HEK293 (cell line): Measurements from ENCODE around the gene QPCT.

Source experiments
- CTCF ChIA-PET: fragments of 350-600 bp; formaldehyde crosslinking; extraction: SDS; loops from one replicate; lab custom pipeline; 2021; ENCODE audit warnings: antibody characterized with exemption; lab: Yijun Ruan, JAX
- POLR2A ChIA-PET: fragments of 300-600 bp; formaldehyde crosslinking; extraction: SDS; loops from one replicate; lab custom pipeline; 2020; ENCODE audit warnings: antibody characterized with exemption, inconsistent platforms; lab: Yijun Ruan, JAX
- H3K27ac ChIP-seq: fragments of 200-500 bp; sonication (Bioruptor generic); 2 replicates; pipeline ENCODE4 v1.5.1; 2014; ENCODE audit warnings: low read depth, low read length, control low read depth, inconsistent platforms; ENCODE audit errors: extremely low read depth
- H3K36me3 ChIP-seq, 2 experiments: fragments of 200-500 bp in 1 of 2; sonication (Bioruptor generic) in 1 of 2; 1 replicate in 1 of 2; 2 replicates in 1 of 2; pipeline ENCODE4 v1.5.1; 2014 to 2017; ENCODE audit warnings: inconsistent platforms in 2 of 2, low read length in 2 of 2; ENCODE audit not compliant: control insufficient read depth in 2 of 2, insufficient read depth in 1 of 2
- H3K4me1 ChIP-seq: fragments of 200-500 bp; sonication (Bioruptor generic); 2 replicates; pipeline ENCODE4 v1.5.1; 2014; ENCODE audit warnings: mild to moderate bottlenecking, low read length, inconsistent platforms; ENCODE audit not compliant: control insufficient read depth, insufficient read depth
- H3K4me3 ChIP-seq: 2 replicates; pipeline ENCODE4 v1.5.1; 2011; ENCODE audit warnings: low read depth, mild to moderate bottlenecking, control low read depth, low read length, moderate library complexity
- H3K9me3 ChIP-seq: fragments of 200-500 bp; sonication (Bioruptor generic); 2 replicates; pipeline ENCODE4 v1.5.1; 2014; ENCODE audit warnings: low read depth, low read length, inconsistent platforms; ENCODE audit not compliant: control insufficient read depth, insufficient read depth
- INSM2 ChIP-seq: fragments of 450-650 bp; formaldehyde crosslinking; IDR thresholded peaks from 2 replicates; pipeline ENCODE4 v1.5.1; 2016; ENCODE audit warnings: missing biosample characterization, missing genetic modification characterization
- PRDM4 ChIP-seq: fragments of 450-650 bp; formaldehyde crosslinking; IDR thresholded peaks from 2 replicates; pipeline ENCODE4 v1.5.1; 2017; ENCODE audit warnings: missing biosample characterization, missing genetic modification characterization
- ZBTB7A ChIP-seq: fragments of 450-650 bp; formaldehyde crosslinking; IDR thresholded peaks from 2 replicates; pipeline ENCODE4 v1.5.1; 2016; ENCODE audit warnings: low read depth, missing biosample characterization, missing genetic modification characterization
- ZIC2 ChIP-seq: fragments of 450-650 bp; formaldehyde crosslinking; IDR thresholded peaks from 2 replicates; pipeline ENCODE4 v1.5.1; 2016; ENCODE audit warnings: missing biosample characterization, missing genetic modification characterization
- ZNF148 ChIP-seq: fragments of 450-650 bp; formaldehyde crosslinking; IDR thresholded peaks from 2 replicates; pipeline ENCODE4 v1.5.0; 2017; ENCODE audit warnings: missing biosample characterization, missing genetic modification characterization, borderline replicate concordance
- ZNF426 ChIP-seq: fragments of 450-650 bp; formaldehyde crosslinking; IDR thresholded peaks from 2 replicates; pipeline ENCODE4 v1.5.1; 2017; ENCODE audit warnings: missing biosample characterization, missing genetic modification characterization, mild to moderate bottlenecking, inconsistent platforms, moderate library complexity
- ZNF654 ChIP-seq: fragments of 450-650 bp; formaldehyde crosslinking; IDR thresholded peaks from 2 replicates; pipeline ENCODE4 v1.5.1; 2016; ENCODE audit warnings: low read depth, missing biosample characterization, missing genetic modification characterization
- ZNF701 ChIP-seq: fragments of 450-650 bp; formaldehyde crosslinking; IDR thresholded peaks from 2 replicates; pipeline ENCODE4 v1.5.1; 2016; ENCODE audit warnings: missing biosample characterization, missing genetic modification characterization
- TF ChIP-seq, protein P1 (sequence below): fragments of 450-650 bp; formaldehyde crosslinking; conservative IDR thresholded peaks from 2 replicates; pipeline ENCODE4 v1.5.1; 2016; ENCODE audit warnings: low read depth, missing biosample characterization, missing genetic modification characterization
- TF ChIP-seq, protein P2 (sequence below): fragments of 450-650 bp; formaldehyde crosslinking; IDR thresholded peaks from 2 replicates; pipeline ENCODE4 v1.5.1; 2017; ENCODE audit warnings: missing biosample characterization, missing genetic modification characterization

QPCT gene

DNA sequence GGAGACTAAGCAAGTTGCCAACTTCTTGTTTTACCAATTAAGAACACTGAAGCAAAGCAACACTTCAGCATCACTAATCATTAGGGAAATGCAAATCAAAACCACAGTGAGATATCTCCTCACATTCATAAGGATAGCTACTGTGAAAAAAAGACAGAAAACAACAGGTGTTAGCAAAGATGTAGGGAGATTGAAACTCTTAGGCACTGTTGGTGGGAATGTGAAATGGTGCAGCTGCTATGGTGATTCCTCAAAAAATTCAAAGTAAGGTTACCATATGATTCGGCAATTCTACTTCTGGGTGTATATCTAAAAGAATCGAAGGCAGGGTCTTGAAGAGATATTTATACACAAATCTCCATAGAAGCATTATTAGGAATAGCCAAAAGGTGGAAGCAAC, 11.2 kb upstream of the QPCT start:
- peaks cover 7% of the 10 kb centered on the region for H3K4me1 ChIP-seq
- H3K9me3 ChIP-seq: no peaks in the 10 kb centered on the region
- no peaks in the 10 kb centered on the region for H3K36me3 ChIP-seq
- ChIA-PET POLR2A (no interaction called here), CTCF (interaction anchor here (0.6 kb wide), 1 partner anchor 165 kb away, joined by 4 read pairs; no protein-coding TSS in a partner anchor)
- no peak overlapping the region for H3K27ac ChIP-seq
- TF ChIP-seq, protein P1, sequence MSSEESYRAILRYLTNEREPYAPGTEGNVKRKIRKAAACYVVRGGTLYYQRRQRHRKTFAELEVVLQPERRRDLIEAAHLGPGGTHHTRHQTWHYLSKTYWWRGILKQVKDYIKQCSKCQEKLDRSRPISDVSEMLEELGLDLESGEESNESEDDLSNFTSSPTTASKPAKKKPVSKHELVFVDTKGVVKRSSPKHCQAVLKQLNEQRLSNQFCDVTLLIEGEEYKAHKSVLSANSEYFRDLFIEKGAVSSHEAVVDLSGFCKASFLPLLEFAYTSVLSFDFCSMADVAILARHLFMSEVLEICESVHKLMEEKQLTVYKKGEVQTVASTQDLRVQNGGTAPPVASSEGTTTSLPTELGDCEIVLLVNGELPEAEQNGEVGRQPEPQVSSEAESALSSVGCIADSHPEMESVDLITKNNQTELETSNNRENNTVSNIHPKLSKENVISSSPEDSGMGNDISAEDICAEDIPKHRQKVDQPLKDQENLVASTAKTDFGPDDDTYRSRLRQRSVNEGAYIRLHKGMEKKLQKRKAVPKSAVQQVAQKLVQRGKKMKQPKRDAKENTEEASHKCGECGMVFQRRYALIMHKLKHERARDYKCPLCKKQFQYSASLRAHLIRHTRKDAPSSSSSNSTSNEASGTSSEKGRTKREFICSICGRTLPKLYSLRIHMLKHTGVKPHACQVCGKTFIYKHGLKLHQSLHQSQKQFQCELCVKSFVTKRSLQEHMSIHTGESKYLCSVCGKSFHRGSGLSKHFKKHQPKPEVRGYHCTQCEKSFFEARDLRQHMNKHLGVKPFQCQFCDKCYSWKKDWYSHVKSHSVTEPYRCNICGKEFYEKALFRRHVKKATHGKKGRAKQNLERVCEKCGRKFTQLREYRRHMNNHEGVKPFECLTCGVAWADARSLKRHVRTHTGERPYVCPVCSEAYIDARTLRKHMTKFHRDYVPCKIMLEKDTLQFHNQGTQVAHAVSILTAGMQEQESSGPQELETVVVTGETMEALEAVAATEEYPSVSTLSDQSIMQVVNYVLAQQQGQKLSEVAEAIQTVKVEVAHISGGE (tag by site-specific recombination): no peak
- TF ChIP-seq INSM2 (tag by site-specific recombination) (no peak), ZBTB7A (tag by site-specific recombination) (no peak), PRDM4 (tag by site-specific recombination) (no peak), ZNF654 (no peak), ZNF148 (tag by site-specific recombination) (no peak)
- no peak overlapping the region for H3K4me3 ChIP-seq

GRCh38 chr2:37335604-37336003, 8.8 kb upstream of the QPCT start:
- TF ChIP-seq ZBTB7A (tag by site-specific recombination): no peak
- no peak for TF ChIP-seq ZNF426 (tag by site-specific recombination)
- TF ChIP-seq ZIC2 (tag by site-specific recombination): no peak
- TF ChIP-seq ZNF701: no peak
- TF ChIP-seq, protein P2, sequence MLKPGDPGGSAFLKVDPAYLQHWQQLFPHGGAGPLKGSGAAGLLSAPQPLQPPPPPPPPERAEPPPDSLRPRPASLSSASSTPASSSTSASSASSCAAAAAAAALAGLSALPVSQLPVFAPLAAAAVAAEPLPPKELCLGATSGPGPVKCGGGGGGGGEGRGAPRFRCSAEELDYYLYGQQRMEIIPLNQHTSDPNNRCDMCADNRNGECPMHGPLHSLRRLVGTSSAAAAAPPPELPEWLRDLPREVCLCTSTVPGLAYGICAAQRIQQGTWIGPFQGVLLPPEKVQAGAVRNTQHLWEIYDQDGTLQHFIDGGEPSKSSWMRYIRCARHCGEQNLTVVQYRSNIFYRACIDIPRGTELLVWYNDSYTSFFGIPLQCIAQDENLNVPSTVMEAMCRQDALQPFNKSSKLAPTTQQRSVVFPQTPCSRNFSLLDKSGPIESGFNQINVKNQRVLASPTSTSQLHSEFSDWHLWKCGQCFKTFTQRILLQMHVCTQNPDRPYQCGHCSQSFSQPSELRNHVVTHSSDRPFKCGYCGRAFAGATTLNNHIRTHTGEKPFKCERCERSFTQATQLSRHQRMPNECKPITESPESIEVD: peak; percentile 68
- peaks cover 11% of the 10 kb centered on the region for H3K4me1 ChIP-seq
- H3K27ac ChIP-seq: no peak overlapping the region
- no peaks in the 10 kb centered on the region for H3K36me3 ChIP-seq
- H3K9me3 ChIP-seq: no peaks in the 10 kb centered on the region
- no peak overlapping the region for H3K4me3 ChIP-seq
- ChIA-PET POLR2A (no interaction called here), CTCF (interaction anchor here (0.6 to 1.3 kb wide), 2 partner anchors 9 to 537 kb away, joined by 3 read pairs; no protein-coding TSS in a partner anchor)
